Myocyte (in vitro differentiated cells): ENCODE data around the gene RNF7. TPM values are rescaled to one million over a fixed set of nuclear protein-coding genes. Genes with fewer than 3 reads are reported as not detected.
"Not testable (repeated sequence)": the region's sequence is repeated elsewhere in the genome, so short reads cannot be mapped to it uniquely, and the experiment has no call there.

ENCODE experiments used
- DNase-seq: peaks from one replicate; pipeline ENCODE4 v3.0.0-alpha.2; 2012; ENCODE audit warnings: low read depth
- total RNA-seq: library from RNA; depleted of rRNA; stranded (reverse); fragments of >200 nt; gene quantifications from 2 replicates; pipeline ENCODE4 v1.2.3, GENCODE V29; 2014

RNF7 gene
- total RNA-seq, 1 donor from 2014 or later, result 146 TPM

- no peak for DNase-seq
Measured at GRCh38 chr3:141735176-141735575, 2.9 kb upstream of the RNF7 start.

GRCh38 chr3:141735770-141736465 lies 2.2 kb upstream of the RNF7 start:
- DNase-seq, result no peak

- DNase-seq, result no peak
Measured at GRCh38 chr3:141737093-141737492, 1.0 kb upstream of the RNF7 start.

- DNase-seq, result no peak
Measured at GRCh38 chr3:141737678-141738021, 448 bp upstream of the RNF7 start.

GRCh38 chr3:141738891-141739363 lies 829 bp downstream of the RNF7 start:
- DNase-seq, result peak; percentile 47

GRCh38 chr3:141739731-141740130 lies 1.6 kb downstream of the RNF7 start:
- no peak for DNase-seq

- peak; percentile 32 for DNase-seq
Measured at GRCh38 chr3:141740349-141740748, 2.3 kb downstream of the RNF7 start.

- DNase-seq, result no peak
Measured at GRCh38 chr3:141743305-141743704, 5.2 kb downstream of the RNF7 start.

- DNase-seq, result peak; percentile 35
Measured at GRCh38 chr3:141746962-141747361, 8.9 kb downstream of the RNF7 start.

GRCh38 chr3:141753399-141753798 lies 15.3 kb downstream of the RNF7 start:
- no peak for DNase-seq

- DNase-seq, result no peak
Measured at GRCh38 chr3:141754032-141754431, 15.9 kb downstream of the RNF7 start.

GRCh38 chr3:141762552-141762951 lies 24.5 kb downstream of the RNF7 start:
- DNase-seq, result not testable (repeated sequence)

- DNase-seq, result no peak
Measured at GRCh38 chr3:141763088-141763750, 25.1 kb downstream of the RNF7 start, which contains the start of gene GRK7. Gene GRK7, plus strand, starts transcription at chr3:141763408. Its CDS starts 14,877 bp downstream, at chr3:141778285.

- DNase-seq, result no peak
Measured at GRCh38 chr3:141764045-141764444, 25.9 kb downstream of the RNF7 start.

- DNase-seq, result no peak
Measured at GRCh38 chr3:141764465-141764864, 26.4 kb downstream of the RNF7 start.

GRCh38 chr3:141764986-141765385 lies 26.9 kb downstream of the RNF7 start:
- no peak for DNase-seq

- DNase-seq, result no peak
Measured at GRCh38 chr3:141767066-141767465, 29.0 kb downstream of the RNF7 start.

GRCh38 chr3:141769221-141769894 lies 31.3 kb downstream of the RNF7 start:
- no peak for DNase-seq

- DNase-seq, result no peak
Measured at GRCh38 chr3:141773676-141774075, 35.6 kb downstream of the RNF7 start.

GRCh38 chr3:141776376-141776775 lies 38.3 kb downstream of the RNF7 start:
- DNase-seq, result no peak

- no peak for DNase-seq
Measured at GRCh38 chr3:141776885-141777284, 38.8 kb downstream of the RNF7 start.
